ENCODE measurements around the gene SUB1.
"Not testable (repeated sequence)": the region's sequence is repeated elsewhere in the genome, so short reads cannot be mapped to it uniquely, and the experiment has no call there.

SUB1 gene

GRCh38 chr5:32601623-32602295, 16.4 kb downstream of the SUB1 start:
- DNase-seq, result no peak

GRCh38 chr5:32602906-32603305, 17.5 kb downstream of the SUB1 start:
- DNase-seq, result no peak

- no peak for DNase-seq
Observed at GRCh38 chr5:32604800-32605765, 19.7 kb downstream of the SUB1 start.

- DNase-seq, result no peak
Observed at GRCh38 chr5:32605766-32606152, 20.4 kb downstream of the SUB1 start.

- no peak for DNase-seq
Observed at GRCh38 chr5:32612134-32612888, 27.0 kb downstream of the SUB1 start.

GRCh38 chr5:32613050-32613672, 27.8 kb downstream of the SUB1 start:
- DNase-seq, result peak; percentile 87

- no peak for DNase-seq
Observed at GRCh38 chr5:32615236-32615635, 29.9 kb downstream of the SUB1 start.

GRCh38 chr5:32618962-32619361, 33.6 kb downstream of the SUB1 start:
- no peak for DNase-seq

- no peak for DNase-seq
Observed at GRCh38 chr5:32621256-32621655, 35.9 kb downstream of the SUB1 start.

GRCh38 chr5:32625106-32625505, 39.7 kb downstream of the SUB1 start:
- no peak for DNase-seq

- no peak for DNase-seq
Observed at GRCh38 chr5:32625547-32625946, 40.2 kb downstream of the SUB1 start.

- DNase-seq, result no peak
Observed at GRCh38 chr5:32627219-32627870, 42.0 kb downstream of the SUB1 start.

GRCh38 chr5:32628049-32628844, 42.9 kb downstream of the SUB1 start:
- DNase-seq, result no peak

- DNase-seq, result no peak
Observed at GRCh38 chr5:32630867-32631491, 45.6 kb downstream of the SUB1 start.

GRCh38 chr5:32633017-32633416, 47.7 kb downstream of the SUB1 start:
- DNase-seq, result not testable (repeated sequence)

GRCh38 chr5:32638309-32638708, 53.0 kb downstream of the SUB1 start:
- DNase-seq, result no peak

- DNase-seq, result no peak
Observed at GRCh38 chr5:32639943-32640342, 54.6 kb downstream of the SUB1 start.

GRCh38 chr5:32642276-32643002, 57.1 kb downstream of the SUB1 start:
- DNase-seq, result no peak

- DNase-seq, result no peak
Observed at GRCh38 chr5:32645246-32645645, 59.9 kb downstream of the SUB1 start.

Measured in CD4-positive, alpha-beta T cell treated with Interleukin-10 for 1 hour (primary cell).